Fibroblast of lung (primary cell): ENCODE data around the gene UBE4B.

Experiments
- CTCF ChIP-seq, 2 donors: IDR thresholded peaks in 1 of 2; conservative IDR thresholded peaks in 1 of 2; 1 replicate in 1 of 2; 2 replicates in 1 of 2; pipeline ENCODE4 v1.5.1; 2011 to 2012; ENCODE audit warnings: low read length in 2 of 2, control low read depth in 1 of 2, inconsistent platforms in 1 of 2, low read depth in 1 of 2, mild to moderate bottlenecking in 1 of 2
- EZH2 ChIP-seq: IDR thresholded peaks from 2 replicates; pipeline ENCODE4 v1.5.1; 2012; ENCODE audit warnings: low read length, control low read depth, mild to moderate bottlenecking; ENCODE audit errors: missing control alignments

DNA sequence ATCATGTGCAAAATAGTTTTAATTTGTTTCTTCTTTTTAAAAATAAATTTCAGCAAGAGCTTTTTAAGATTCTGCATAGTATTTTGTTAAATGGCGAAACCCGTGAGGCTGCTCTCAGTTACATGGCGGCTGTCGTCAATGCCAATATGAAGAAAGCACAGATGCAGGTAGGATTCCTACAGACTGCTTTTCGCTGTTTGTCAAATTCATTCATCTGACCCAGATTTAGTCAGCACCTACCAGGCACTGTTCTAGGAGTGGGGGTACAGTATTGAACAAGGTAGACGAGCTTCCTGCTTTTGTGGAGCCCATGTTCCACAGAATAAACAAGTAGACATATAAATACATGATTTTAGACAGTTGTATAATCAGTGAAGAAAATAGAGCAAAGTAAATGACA, 99.6 kb downstream of the UBE4B start:
- TF ChIP-seq CTCF (conservative IDR thresholded peaks at IDR 0.05 in 1 of 2, IDR thresholded peaks at IDR 0.05 in 1 of 2; ENCODE audit: low read depth in 1 of 2, low read length in 2 of 2) (no peak), EZH2 (no peak)
